ES-I3 (cell line): ENCODE results near the gene HOXD12.

Experiments
- H3K36me3 ChIP-seq: 2 replicates; pipeline ENCODE4 v1.6.1; 2013; ENCODE audit warnings: mild to moderate bottlenecking, low read length, control low read depth, moderate library complexity; ENCODE audit not compliant: insufficient read depth
- H3K4me1 ChIP-seq: 2 replicates; pipeline ENCODE4 v1.6.1; 2013; ENCODE audit warnings: mild to moderate bottlenecking, control low read depth, low read length; ENCODE audit not compliant: insufficient read depth
- H3K9ac ChIP-seq: 2 replicates; pipeline ENCODE4 v1.6.1; 2013; ENCODE audit warnings: low read depth, mild to moderate bottlenecking, low read length, moderate library complexity
- H3K9me3 ChIP-seq: 2 replicates; pipeline ENCODE4 v1.6.1; 2013; ENCODE audit warnings: mild to moderate bottlenecking, low read length, moderate library complexity; ENCODE audit not compliant: control insufficient read depth, insufficient read depth

Gene HOXD12

GRCh38 chr2:176130147-176130956 is 30.8 kb downstream of the HOXD12 start:
- 0 out of 2 replicates have a peak, but pooled peaks cover 3% of the 10 kb centered on the region for H3K4me1 ChIP-seq
- no peaks in the 10 kb centered on the region; the same call in 1 of the 2 replicates for H3K9me3 ChIP-seq
- no peaks in the 10 kb centered on the region for H3K36me3 ChIP-seq
- peak overlapping the region; percentile 28; the same call in 1 of the 2 replicates for H3K9ac ChIP-seq

DNA sequence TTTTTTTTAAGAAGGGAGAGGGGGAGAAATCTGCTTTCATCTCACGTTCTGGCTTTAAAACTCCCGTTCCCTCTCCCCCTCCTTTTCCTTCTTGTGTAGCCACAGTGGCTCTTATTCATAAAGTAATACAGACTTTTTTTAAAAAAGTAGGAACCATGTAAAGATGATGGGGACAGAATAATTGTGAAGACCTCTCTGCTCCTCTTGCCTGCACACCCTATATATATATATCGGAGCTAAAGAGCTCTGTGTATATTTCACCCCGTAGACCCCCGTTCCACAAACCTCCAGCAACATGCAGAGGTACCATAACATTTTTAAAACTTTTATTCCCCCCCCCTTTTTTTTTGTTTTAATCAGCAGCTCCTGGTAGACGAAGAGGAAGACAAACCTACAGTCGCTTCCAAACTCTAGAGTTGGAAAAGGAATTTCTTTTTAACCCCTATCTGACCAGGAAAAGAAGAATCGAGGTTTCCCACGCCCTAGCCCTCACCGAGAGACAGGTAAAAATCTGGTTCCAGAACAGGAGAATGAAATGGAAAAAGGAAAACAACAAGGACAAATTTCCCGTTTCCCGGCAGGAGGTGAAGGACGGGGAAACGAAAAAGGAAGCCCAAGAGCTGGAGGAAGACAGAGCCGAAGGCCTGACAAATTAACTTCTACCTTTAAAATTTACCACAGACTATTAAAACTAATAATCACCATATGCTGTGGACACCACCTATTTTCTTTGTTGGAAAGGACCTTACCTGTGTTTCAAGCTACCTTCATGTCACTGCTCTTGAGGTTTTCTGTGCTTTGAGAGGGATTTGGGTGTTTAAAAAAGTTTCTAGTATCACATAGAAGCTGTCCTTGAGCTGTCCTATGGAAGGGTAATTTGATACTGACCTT is 31.6 kb downstream of the HOXD12 start:
- Histone ChIP-seq H3K9ac (no peak overlapping the region; the same call in 1 of the 2 replicates), H3K36me3 (no peaks in the 10 kb centered on the region), H3K9me3 (no peaks in the 10 kb centered on the region; the same call in 1 of the 2 replicates), H3K4me1 (0 out of 2 replicates have a peak, but pooled peaks cover 3% of the 10 kb centered on the region)

GRCh38 chr2:176131848-176132158 is 32.2 kb downstream of the HOXD12 start:
- Histone ChIP-seq H3K4me1 (0 out of 2 replicates have a peak, but pooled peaks cover 3% of the 10 kb centered on the region), H3K9me3 (no peaks in the 10 kb centered on the region; the same call in 1 of the 2 replicates), H3K9ac (no peak overlapping the region), H3K36me3 (no peaks in the 10 kb centered on the region)

GRCh38 chr2:176132205-176133171 is 32.9 kb downstream of the HOXD12 start:
- H3K9ac ChIP-seq, result no peak overlapping the region
- no peaks in the 10 kb centered on the region for H3K36me3 ChIP-seq
- no peaks in the 10 kb centered on the region; the same call in 1 of the 2 replicates for H3K9me3 ChIP-seq
- H3K4me1 ChIP-seq, result 0 out of 2 replicates have a peak, but pooled peaks cover 3% of the 10 kb centered on the region

GRCh38 chr2:176133389-176133788 is 33.8 kb downstream of the HOXD12 start:
- Histone ChIP-seq H3K4me1 (0 out of 2 replicates have a peak, but pooled peaks cover 3% of the 10 kb centered on the region), H3K9ac (no peak overlapping the region), H3K36me3 (no peaks in the 10 kb centered on the region), H3K9me3 (no peaks in the 10 kb centered on the region; the same call in 1 of the 2 replicates)

DNA sequence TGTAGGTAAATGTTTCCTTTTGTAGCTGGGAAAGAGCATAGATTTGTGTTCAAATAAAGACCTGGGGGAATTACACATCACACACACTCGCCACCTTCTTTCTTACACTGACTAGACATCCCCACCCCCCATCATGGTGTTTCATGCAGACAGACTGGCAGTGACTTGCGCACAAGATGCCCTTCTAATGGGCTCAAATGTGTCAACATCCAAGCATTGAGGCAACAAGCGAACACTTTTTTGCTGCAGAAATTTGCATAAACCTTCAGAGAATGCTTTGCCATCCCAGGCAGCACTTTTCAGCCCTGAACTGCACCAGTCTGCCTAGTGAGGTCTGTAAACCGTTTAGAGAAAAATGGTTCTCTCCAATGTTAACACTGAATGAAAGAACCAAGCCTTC is 34.4 kb downstream of the HOXD12 start:
- no peaks in the 10 kb centered on the region; the same call in 1 of the 2 replicates for H3K9me3 ChIP-seq
- 0 out of 2 replicates have a peak, but pooled peaks cover 3% of the 10 kb centered on the region for H3K4me1 ChIP-seq
- H3K36me3 ChIP-seq, result no peaks in the 10 kb centered on the region
- H3K9ac ChIP-seq, result no peak overlapping the region

DNA sequence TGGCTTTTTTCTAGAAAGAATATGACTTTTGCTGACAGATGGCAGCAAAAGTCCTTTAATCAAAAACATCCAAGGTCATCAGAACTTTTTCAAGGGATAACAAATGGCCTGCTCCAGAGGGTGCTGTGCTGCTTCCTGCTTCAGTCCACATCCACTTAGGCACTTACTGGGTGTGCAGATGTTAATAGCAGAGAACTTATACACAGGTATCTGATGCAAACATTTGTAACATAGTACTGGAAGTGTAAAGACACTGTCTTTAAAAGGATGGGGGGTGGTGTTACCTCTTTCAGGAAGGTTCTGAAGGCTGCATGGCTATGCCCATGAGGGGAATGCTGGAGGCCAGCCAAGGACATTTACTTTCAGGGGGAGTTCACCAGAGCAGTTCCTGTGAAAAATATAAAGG is 35.4 kb downstream of the HOXD12 start:
- Histone ChIP-seq H3K9me3 (no peaks in the 10 kb centered on the region; the same call in 1 of the 2 replicates), H3K9ac (no peak overlapping the region), H3K36me3 (no peaks in the 10 kb centered on the region), H3K4me1 (0 out of 2 replicates have a peak, but pooled peaks cover 3% of the 10 kb centered on the region)

- no peaks in the 10 kb centered on the region for H3K36me3 ChIP-seq
- 0 out of 2 replicates have a peak, but pooled peaks cover 3% of the 10 kb centered on the region for H3K4me1 ChIP-seq
- H3K9ac ChIP-seq, result peak overlapping the region; percentile 66
- H3K9me3 ChIP-seq, result no peaks in the 10 kb centered on the region; the same call in 1 of the 2 replicates
Observed at GRCh38 chr2:176136374-176137251, 37.0 kb downstream of the HOXD12 start.

GRCh38 chr2:176137252-176137580 is 37.6 kb downstream of the HOXD12 start:
- Histone ChIP-seq H3K4me1 (0 out of 2 replicates have a peak, but pooled peaks cover 2% of the 10 kb centered on the region), H3K9me3 (no peaks in the 10 kb centered on the region; the same call in 1 of the 2 replicates), H3K36me3 (no peaks in the 10 kb centered on the region), H3K9ac (no peak overlapping the region; the same call in 1 of the 2 replicates)

GRCh38 chr2:176137906-176138305 is 38.3 kb downstream of the HOXD12 start:
- Histone ChIP-seq H3K36me3 (no peaks in the 10 kb centered on the region), H3K9me3 (no peaks in the 10 kb centered on the region; the same call in 1 of the 2 replicates), H3K9ac (no peak overlapping the region), H3K4me1 (no peaks in the 10 kb centered on the region)

- no peaks in the 10 kb centered on the region for H3K36me3 ChIP-seq
- H3K4me1 ChIP-seq, result no peaks in the 10 kb centered on the region
- no peak overlapping the region for H3K9ac ChIP-seq
- no peaks in the 10 kb centered on the region; the same call in 1 of the 2 replicates for H3K9me3 ChIP-seq
Observed at GRCh38 chr2:176138526-176138922, 38.9 kb downstream of the HOXD12 start.

GRCh38 chr2:176138923-176139660 is 39.5 kb downstream of the HOXD12 start:
- H3K36me3 ChIP-seq, result no peaks in the 10 kb centered on the region
- no peaks in the 10 kb centered on the region; the same call in 1 of the 2 replicates for H3K9me3 ChIP-seq
- no peak overlapping the region for H3K9ac ChIP-seq
- no peaks in the 10 kb centered on the region for H3K4me1 ChIP-seq
